EL (cell line): Measurements from ENCODE around the gene CFAP206.
A peak's percentile ranks its signal among the peaks of the same experiment; 100 is the strongest.
"Not testable (repeated sequence)": the region's sequence is repeated elsewhere in the genome, so short reads cannot be mapped to it uniquely, and the experiment has no call there.

ENCODE experiments used
- DNase-seq: peaks from one replicate; pipeline ENCODE4 v3.0.0-alpha.2; 2016

The CFAP206 gene

GRCh38 chr6:87426789-87427188 is 19.0 kb downstream of the CFAP206 start:
- no peak for DNase-seq

GRCh38 chr6:87430499-87430898 is 22.7 kb downstream of the CFAP206 start:
- no peak for DNase-seq

- peak; percentile 42 for DNase-seq
These were observed 23.5 kb downstream of the CFAP206 start for GRCh38 chr6:87431263-87431662.

- peak; percentile 58 for DNase-seq
These were observed 28.7 kb downstream of the CFAP206 start for GRCh38 chr6:87436435-87436834.

- DNase-seq: no peak
These were observed 33.9 kb downstream of the CFAP206 start for GRCh38 chr6:87441711-87442110.

GRCh38 chr6:87444362-87444761 is 36.6 kb downstream of the CFAP206 start:
- peak; percentile 45 for DNase-seq

- DNase-seq: no peak
These were observed 57.3 kb downstream of the CFAP206 start for GRCh38 chr6:87465051-87465450.

- peak; percentile 77 for DNase-seq
These were observed 65.0 kb downstream of the CFAP206 start, which contains the start of gene SLC35A1 for GRCh38 chr6:87472525-87473418. Gene SLC35A1, plus strand, starts transcription at chr6:87472974. Its CDS starts 30 bp downstream, at chr6:87473004.

- DNase-seq: peak; percentile 37
These were observed 65.7 kb downstream of the CFAP206 start for GRCh38 chr6:87473419-87473903.

GRCh38 chr6:87481931-87482330 is 74.2 kb downstream of the CFAP206 start:
- no peak for DNase-seq

- DNase-seq: no peak
These were observed 74.6 kb downstream of the CFAP206 start for GRCh38 chr6:87482366-87482765.

GRCh38 chr6:87483929-87484328 is 76.2 kb downstream of the CFAP206 start:
- peak; percentile 84 for DNase-seq

- DNase-seq: no peak
These were observed 76.7 kb downstream of the CFAP206 start for GRCh38 chr6:87484491-87484890.

- DNase-seq: peak; percentile 59
These were observed 79.8 kb downstream of the CFAP206 start for GRCh38 chr6:87487555-87487954.

GRCh38 chr6:87489326-87489725 is 81.6 kb downstream of the CFAP206 start:
- not testable (repeated sequence) for DNase-seq

- no peak for DNase-seq
These were observed 87.1 kb downstream of the CFAP206 start for GRCh38 chr6:87494761-87495422.

- no peak for DNase-seq
These were observed 90.3 kb downstream of the CFAP206 start for GRCh38 chr6:87498048-87498447.

GRCh38 chr6:87501809-87502572 is 94.2 kb downstream of the CFAP206 start:
- no peak for DNase-seq

GRCh38 chr6:87504441-87504840 is 96.7 kb downstream of the CFAP206 start:
- DNase-seq: no peak
